Measurements from ENCODE around the gene CAMSAP3.
"Not testable (repeated sequence)": the region's sequence is repeated elsewhere in the genome, so short reads cannot be mapped to it uniquely, and the experiment has no call there.

Gene CAMSAP3

GRCh38 chr19:7635670-7636069 is 40.0 kb downstream of the CAMSAP3 start:
- no peak for FAIRE-seq

- no peak for FAIRE-seq
Observed at GRCh38 chr19:7636317-7636690, 40.6 kb downstream of the CAMSAP3 start.

GRCh38 chr19:7636691-7637373 is 41.2 kb downstream of the CAMSAP3 start, which contains the start of gene STXBP2:
STXBP2 (plus strand) TSS chr19:7637110; CDS start chr19:7637150, 40 bp downstream.
- no peak for FAIRE-seq

GRCh38 chr19:7637374-7638256 is 42.0 kb downstream of the CAMSAP3 start:
- no peak for FAIRE-seq

GRCh38 chr19:7638802-7639465 is 43.3 kb downstream of the CAMSAP3 start:
- no peak for FAIRE-seq

GRCh38 chr19:7639863-7640348 is 44.2 kb downstream of the CAMSAP3 start:
- no peak for FAIRE-seq

- FAIRE-seq, result no peak
Observed at GRCh38 chr19:7640803-7641202, 45.1 kb downstream of the CAMSAP3 start.

GRCh38 chr19:7641290-7642276 is 45.9 kb downstream of the CAMSAP3 start:
- no peak for FAIRE-seq

- no peak for FAIRE-seq
Observed at GRCh38 chr19:7642295-7643030, 46.8 kb downstream of the CAMSAP3 start.

GRCh38 chr19:7643031-7643415 is 47.4 kb downstream of the CAMSAP3 start:
- FAIRE-seq, result no peak

GRCh38 chr19:7643629-7644549 is 48.2 kb downstream of the CAMSAP3 start:
- FAIRE-seq, result not testable (repeated sequence)

- no peak for FAIRE-seq
Observed at GRCh38 chr19:7644550-7644877, 48.9 kb downstream of the CAMSAP3 start.

- FAIRE-seq, result no peak
Observed at GRCh38 chr19:7645163-7645562, 49.5 kb downstream of the CAMSAP3 start.

- no peak for FAIRE-seq
Observed at GRCh38 chr19:7645656-7646425, 50.2 kb downstream of the CAMSAP3 start.

- no peak for FAIRE-seq
Observed at GRCh38 chr19:7646426-7646700, 50.7 kb downstream of the CAMSAP3 start.

- no peak for FAIRE-seq
Observed at GRCh38 chr19:7647156-7647555, 51.5 kb downstream of the CAMSAP3 start.

GRCh38 chr19:7648265-7649014 is 52.8 kb downstream of the CAMSAP3 start:
- no peak for FAIRE-seq

- FAIRE-seq, result no peak
Observed at GRCh38 chr19:7650148-7650547, 54.5 kb downstream of the CAMSAP3 start.

GRCh38 chr19:7652061-7652641 is 56.5 kb downstream of the CAMSAP3 start:
- peak; percentile 86 for FAIRE-seq

Data from endometrium (tissue), 2 donors.